ENCODE data around the gene IL22RA1.

DNA sequence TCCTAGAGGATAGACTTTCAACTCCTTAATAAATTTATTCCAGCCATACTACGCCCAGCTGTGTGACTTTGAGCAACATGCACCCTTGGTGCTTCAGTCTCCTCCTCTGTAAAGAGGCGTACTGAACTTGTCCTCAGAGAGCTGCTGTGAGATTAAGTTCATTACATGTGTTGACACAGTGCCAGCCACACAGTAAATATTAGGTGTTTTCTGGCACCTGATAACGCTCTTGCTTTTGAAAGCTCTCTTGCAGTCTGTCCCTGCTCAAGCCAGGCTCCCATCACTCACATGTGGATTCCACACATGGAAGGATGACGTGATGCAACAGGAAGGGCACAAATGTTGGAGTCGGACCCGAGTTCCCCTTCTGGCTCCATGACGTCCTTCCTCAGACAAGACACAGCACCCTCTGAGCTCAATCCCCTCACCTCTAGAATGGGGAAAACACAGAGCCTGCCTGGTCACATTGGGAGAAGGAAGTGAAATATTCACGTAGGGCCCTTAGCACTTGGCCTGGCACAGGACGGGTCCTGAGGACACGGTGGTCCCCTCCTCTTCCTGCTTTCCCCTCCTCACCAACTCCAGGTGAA is 36.4 kb upstream of the IL22RA1 start:
- TF ChIP-seq CTCF (IDR thresholded peaks at IDR 0.05), result no peak
- TF ChIP-seq EZH2 (IDR thresholded peaks at IDR 0.05), result no peak
